H9 (cell line): ENCODE results near the gene SNX27. TPM values are rescaled to one million over a fixed set of nuclear protein-coding genes. Genes with fewer than 3 reads are reported as not detected.

Experiments
- DNase-seq: peaks from one replicate; pipeline ENCODE4 v3.0.0-alpha.2; 2017
- H2AFZ ChIP-seq: one replicate; pipeline ENCODE4 v1.6.1; 2013; ENCODE audit warnings: mild to moderate bottlenecking, low read length, control low read depth, moderate library complexity
- H2AK5ac ChIP-seq: 2 replicates; pipeline ENCODE4 v1.6.1; 2013; ENCODE audit warnings: low read length, control low read depth, mixed read lengths; ENCODE audit not compliant: insufficient read length
- H2BK120ac ChIP-seq: one replicate; pipeline ENCODE4 v1.6.1; 2013; ENCODE audit warnings: low read depth, mild to moderate bottlenecking, low read length, control low read depth, inconsistent platforms; ENCODE audit not compliant: poor library complexity, severe bottlenecking
- H2BK12ac ChIP-seq: 2 replicates; pipeline ENCODE4 v1.6.1; 2013; ENCODE audit warnings: low read length, control low read depth, mixed read lengths, low read depth; ENCODE audit not compliant: insufficient read length
- H2BK15ac ChIP-seq: 2 replicates; pipeline ENCODE4 v1.6.1; 2013; ENCODE audit warnings: low read depth, low read length, control low read depth
- H2BK20ac ChIP-seq: one replicate; pipeline ENCODE4 v1.6.1; 2013; ENCODE audit warnings: low read depth, mild to moderate bottlenecking, low read length, control low read depth, inconsistent platforms; ENCODE audit not compliant: poor library complexity, severe bottlenecking
- H2BK5ac ChIP-seq: 2 replicates; pipeline ENCODE4 v1.6.1; 2013; ENCODE audit warnings: low read length, control low read depth, mixed read lengths; ENCODE audit not compliant: insufficient read length
- H3K14ac ChIP-seq: 2 replicates; pipeline ENCODE4 v1.6.1; 2013; ENCODE audit warnings: low read length, control low read depth; ENCODE audit not compliant: insufficient read depth
- H3K18ac ChIP-seq: 2 replicates; pipeline ENCODE4 v1.6.1; 2013; ENCODE audit warnings: low read depth, mild to moderate bottlenecking, mixed read lengths, low read length, control low read depth; ENCODE audit not compliant: insufficient read length
- H3K23ac ChIP-seq: 2 replicates; pipeline ENCODE4 v1.6.1; 2013; ENCODE audit warnings: low read length, control low read depth, mixed read lengths, low read depth; ENCODE audit not compliant: insufficient read length
- H3K23me2 ChIP-seq: 2 replicates; pipeline ENCODE4 v1.6.1; 2013; ENCODE audit warnings: low read depth, mild to moderate bottlenecking, mixed read lengths, low read length, control low read depth; ENCODE audit not compliant: insufficient read length, poor library complexity, severe bottlenecking
- H3K27ac ChIP-seq: 2 replicates; pipeline ENCODE4 v1.5.1; 2013; ENCODE audit warnings: low read length, control low read depth, mixed read lengths, low read depth; ENCODE audit not compliant: insufficient read length
- H3K27me3 ChIP-seq: 2 replicates; pipeline ENCODE4 v1.6.1; 2013; ENCODE audit warnings: low read length, control low read depth, inconsistent platforms; ENCODE audit not compliant: insufficient read depth
- H3K4ac ChIP-seq: 2 replicates; pipeline ENCODE4 v1.6.1; 2013; ENCODE audit warnings: low read depth, mild to moderate bottlenecking, control low read depth, inconsistent platforms, low read length, moderate library complexity
- H3K4me1 ChIP-seq: 2 replicates; pipeline ENCODE4 v1.6.1; 2013; ENCODE audit warnings: low read length, control low read depth, inconsistent platforms; ENCODE audit not compliant: insufficient read depth
- H3K4me2 ChIP-seq: 2 replicates; pipeline ENCODE4 v1.6.1; 2013; ENCODE audit warnings: low read length, control low read depth, mixed read lengths; ENCODE audit not compliant: insufficient read length, insufficient read depth
- H3K56ac ChIP-seq: 2 replicates; pipeline ENCODE4 v1.6.1; 2013; ENCODE audit warnings: low read depth, mild to moderate bottlenecking, mixed read lengths, low read length, control low read depth; ENCODE audit not compliant: insufficient read length
- H3K79me1 ChIP-seq: 2 replicates; pipeline ENCODE4 v1.6.1; 2013; ENCODE audit warnings: low read depth, mild to moderate bottlenecking, moderate library complexity, low read length, control low read depth, inconsistent platforms; ENCODE audit not compliant: insufficient read depth, poor library complexity, severe bottlenecking
- H3K79me2 ChIP-seq: 2 replicates; pipeline ENCODE4 v1.6.1; 2013; ENCODE audit warnings: low read length, control low read depth, inconsistent platforms; ENCODE audit not compliant: insufficient read depth
- H3K9ac ChIP-seq: 2 replicates; pipeline ENCODE4 v1.6.1; 2013; ENCODE audit warnings: low read length, control low read depth, mixed read lengths; ENCODE audit not compliant: insufficient read length; ENCODE audit errors: extremely low read depth
- H3K9me3 ChIP-seq: one replicate; pipeline ENCODE4 v1.6.1; 2013; ENCODE audit warnings: low read depth, low read length, inconsistent platforms; ENCODE audit not compliant: control insufficient read depth
- H3T11ph ChIP-seq: one replicate; pipeline ENCODE4 v1.6.1; 2013; ENCODE audit warnings: mild to moderate bottlenecking, low read length, control low read depth, inconsistent platforms
- H4K20me1 ChIP-seq: one replicate; pipeline ENCODE4 v1.6.1; 2013; ENCODE audit not compliant: control insufficient read depth, insufficient read length, insufficient read depth
- H4K5ac ChIP-seq: 2 replicates; pipeline ENCODE4 v1.6.1; 2013; ENCODE audit warnings: low read depth, mild to moderate bottlenecking, mixed read lengths, low read length, control low read depth; ENCODE audit not compliant: insufficient read length
- H4K8ac ChIP-seq: replicated peaks from 2 replicates; pipeline ENCODE4 v1.6.1; 2013; ENCODE audit warnings: low read length, control low read depth, mixed read lengths, low read depth; ENCODE audit not compliant: insufficient read length
- H4K91ac ChIP-seq: 2 replicates; pipeline ENCODE4 v1.6.1; 2013; ENCODE audit warnings: low read depth, mild to moderate bottlenecking, moderate library complexity, mixed read lengths, low read length, control low read depth; ENCODE audit not compliant: insufficient read length
- H3K27ac Mint-ChIP-seq, 3 experiments: 2 replicates in 2 of 3; 3 replicates in 1 of 3; pipeline ENCODE4 v1.8.0; 2020 to 2021; ENCODE audit warnings: mixed read lengths in 3 of 3, mild to moderate bottlenecking in 1 of 3, moderate library complexity in 1 of 3
- H3K27me3 Mint-ChIP-seq: 2 replicates; pipeline ENCODE4 v1.8.0; 2021; ENCODE audit warnings: low read depth, mild to moderate bottlenecking, moderate library complexity, mixed read lengths
- H3K36me3 Mint-ChIP-seq, 3 experiments: 2 replicates in 2 of 3; 3 replicates in 1 of 3; pipeline ENCODE4 v1.8.0; 2020 to 2021; ENCODE audit warnings: low read depth in 3 of 3, mixed read lengths in 3 of 3; ENCODE audit not compliant: insufficient read depth in 1 of 3
- H3K4me1 Mint-ChIP-seq, 2 experiments: 2 replicates each; pipeline ENCODE4 v1.8.0; 2020; ENCODE audit warnings: mixed read lengths in 2 of 2
- H3K4me3 Mint-ChIP-seq, 2 experiments: 2 replicates in 1 of 2; 3 replicates in 1 of 2; pipeline ENCODE4 v1.8.0; 2020 to 2021; ENCODE audit warnings: mild to moderate bottlenecking in 2 of 2, mixed read lengths in 2 of 2, moderate library complexity in 1 of 2
- H3K9me3 Mint-ChIP-seq, 2 experiments: 2 replicates in 1 of 2; 3 replicates in 1 of 2; pipeline ENCODE4 v1.8.0; 2020; ENCODE audit warnings: mild to moderate bottlenecking in 2 of 2, mixed read lengths in 2 of 2, moderate library complexity in 1 of 2
- WGBS: extraction: QIAGEN DNeasy Blood & Tissue Kit; methylation state at CpG from one replicate; pipeline ENCODE4 v1.1.7; 2013; ENCODE audit warnings: missing lambda C conversion rate, low lambda C conversion rate, mixed read lengths; ENCODE audit not compliant: insufficient read length; ENCODE audit errors: extremely low coverage; 5-methylcytosine and 5-hydroxymethylcytosine counted together
- total RNA-seq: library from RNA; stranded (reverse); gene quantifications from 2 replicates; pipeline ENCODE4 v1.2.1, GENCODE V29; 2021
- TF ChIP-seq, protein P1 (sequence below): fragments of 200-600 bp; sonication (generic); conservative IDR thresholded peaks from 3 replicates; pipeline ENCODE4 v1.8.0; 2021; ENCODE audit warnings: antibody characterized with exemption, mild to moderate bottlenecking

The SNX27 gene
- total RNA-seq, 1 experiment from 2014 or later, result 48.9 TPM

DNA sequence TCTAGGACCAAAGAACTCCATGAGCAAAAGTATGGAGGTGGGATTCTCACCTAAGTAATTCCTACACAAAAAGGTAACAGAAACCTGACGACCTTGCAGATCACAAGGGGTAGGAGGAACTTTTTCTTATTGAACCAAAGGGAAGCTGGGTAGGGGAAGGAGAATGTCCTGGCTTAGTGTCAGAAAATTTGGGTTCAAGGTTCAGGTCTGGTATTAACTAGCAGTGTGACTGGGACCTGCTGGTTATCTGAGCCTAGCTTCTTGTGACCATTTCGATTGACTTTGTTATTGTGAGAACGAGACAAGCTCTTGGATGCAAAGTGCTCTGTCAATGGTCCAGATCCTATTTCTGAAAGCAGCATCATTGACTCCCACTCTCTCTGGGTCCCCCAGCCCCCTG is 5.0 kb upstream of the SNX27 start:
- H3K4me2 ChIP-seq, result no peak overlapping the region
- no peak overlapping the region for H4K5ac ChIP-seq
- H3K79me2 ChIP-seq, result no peaks in the 10 kb centered on the region
- H3K4ac ChIP-seq, result no peak overlapping the region
- no CpG with 5 or more reads among the region's 3 CpGs for WGBS
- no peak overlapping the region for H3K9ac ChIP-seq
- H4K20me1 ChIP-seq, result no peaks in the 10 kb centered on the region
- no peak overlapping the region for H2BK20ac ChIP-seq
- no peak overlapping the region for H4K8ac ChIP-seq
- no peaks in the 10 kb centered on the region for H3K9me3 Mint-ChIP-seq
- no peaks in the 10 kb centered on the region for H3K23me2 ChIP-seq
- no peak overlapping the region for H3K23ac ChIP-seq
- no peak overlapping the region for H3K18ac ChIP-seq
- no peak overlapping the region for H2AFZ ChIP-seq
- no peaks in the 10 kb centered on the region for H3K9me3 ChIP-seq
- no peak overlapping the region for H3K56ac ChIP-seq
- no peak overlapping the region for H3K27ac Mint-ChIP-seq
- H2AK5ac ChIP-seq, result no peak overlapping the region
- peaks cover 4% of the 10 kb centered on the region; the same call in 1 of the 2 replicates for H3K27me3 Mint-ChIP-seq
- no peaks in the 10 kb centered on the region for H3K4me1 ChIP-seq
- no peak overlapping the region for H3K14ac ChIP-seq
- no peaks in the 10 kb centered on the region for H3K79me1 ChIP-seq
- no peak overlapping the region for H3K27ac ChIP-seq
- H3K27me3 ChIP-seq, result no peaks in the 10 kb centered on the region
- no peak for DNase-seq
- no peak overlapping the region for H2BK12ac ChIP-seq
- TF ChIP-seq, protein P1, sequence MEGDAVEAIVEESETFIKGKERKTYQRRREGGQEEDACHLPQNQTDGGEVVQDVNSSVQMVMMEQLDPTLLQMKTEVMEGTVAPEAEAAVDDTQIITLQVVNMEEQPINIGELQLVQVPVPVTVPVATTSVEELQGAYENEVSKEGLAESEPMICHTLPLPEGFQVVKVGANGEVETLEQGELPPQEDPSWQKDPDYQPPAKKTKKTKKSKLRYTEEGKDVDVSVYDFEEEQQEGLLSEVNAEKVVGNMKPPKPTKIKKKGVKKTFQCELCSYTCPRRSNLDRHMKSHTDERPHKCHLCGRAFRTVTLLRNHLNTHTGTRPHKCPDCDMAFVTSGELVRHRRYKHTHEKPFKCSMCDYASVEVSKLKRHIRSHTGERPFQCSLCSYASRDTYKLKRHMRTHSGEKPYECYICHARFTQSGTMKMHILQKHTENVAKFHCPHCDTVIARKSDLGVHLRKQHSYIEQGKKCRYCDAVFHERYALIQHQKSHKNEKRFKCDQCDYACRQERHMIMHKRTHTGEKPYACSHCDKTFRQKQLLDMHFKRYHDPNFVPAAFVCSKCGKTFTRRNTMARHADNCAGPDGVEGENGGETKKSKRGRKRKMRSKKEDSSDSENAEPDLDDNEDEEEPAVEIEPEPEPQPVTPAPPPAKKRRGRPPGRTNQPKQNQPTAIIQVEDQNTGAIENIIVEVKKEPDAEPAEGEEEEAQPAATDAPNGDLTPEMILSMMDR, result no peak
- no peak overlapping the region for H3K4me3 Mint-ChIP-seq
- H2BK120ac ChIP-seq, result no peak overlapping the region
- H3K36me3 Mint-ChIP-seq, result no peaks in the 10 kb centered on the region
- no peak overlapping the region for H4K91ac ChIP-seq
- H2BK5ac ChIP-seq, result no peak overlapping the region
- H2BK15ac ChIP-seq, result no peak overlapping the region
- no peak overlapping the region for H3T11ph ChIP-seq
- peaks cover 4 to 7% of the 10 kb centered on the region in 2 experiments for H3K4me1 Mint-ChIP-seq
